Adrenal gland (tissue), 5 donors: ENCODE data around the gene CLSTN1.

ENCODE experiments used
- CTCF ChIP-seq, 6 experiments: fragments of 450-650 bp in 4 of 6; fragments of 200-600 bp in 2 of 6; sonication (generic) in 1 of 6; IDR thresholded peaks; 1 replicate in 5 of 6; 2 replicates in 1 of 6; pipeline versions ENCODE4 v1.5.1 to v1.8.0; 2016 to 2021; ENCODE audit warnings: antibody characterized with exemption in 6 of 6, mild to moderate bottlenecking in 2 of 6, moderate library complexity in 1 of 6
- POLR2A ChIP-seq, 2 donors: fragments of 450-650 bp; IDR thresholded peaks; one replicate each; pipeline ENCODE4 v1.6.1; 2017; ENCODE audit warnings: antibody characterized with exemption in 2 of 2, mild to moderate bottlenecking in 2 of 2, moderate library complexity in 1 of 2
- donor health status: DM: no; HTN: no; CAD: no.

- no peak for TF ChIP-seq POLR2A (IDR thresholded peaks at IDR 0.05)
- no peak for TF ChIP-seq CTCF (IDR thresholded peaks at IDR 0.05)
These were observed 100.5 kb downstream of the CLSTN1 start for GRCh38 chr1:9723068-9723805.
